Transverse colon (tissue), 3 donors: ENCODE measurements around the gene SLC22A1.
"Not testable (repeated sequence)": the region's sequence is repeated elsewhere in the genome, so short reads cannot be mapped to it uniquely, and the experiment has no call there.

Experiments used
- POLR2A ChIP-seq: fragments of 450-650 bp; IDR thresholded peaks from one replicate; pipeline ENCODE4 v1.6.1; 2016; ENCODE audit warnings: antibody characterized with exemption, mild to moderate bottlenecking, moderate library complexity
- POLR2AphosphoS5 ChIP-seq, 3 donors: sonication (generic); formaldehyde crosslinking; IDR thresholded peaks; one replicate each; pipeline ENCODE4 v1.6.1; 2016; ENCODE audit warnings: antibody characterized with exemption in 3 of 3

DNA sequence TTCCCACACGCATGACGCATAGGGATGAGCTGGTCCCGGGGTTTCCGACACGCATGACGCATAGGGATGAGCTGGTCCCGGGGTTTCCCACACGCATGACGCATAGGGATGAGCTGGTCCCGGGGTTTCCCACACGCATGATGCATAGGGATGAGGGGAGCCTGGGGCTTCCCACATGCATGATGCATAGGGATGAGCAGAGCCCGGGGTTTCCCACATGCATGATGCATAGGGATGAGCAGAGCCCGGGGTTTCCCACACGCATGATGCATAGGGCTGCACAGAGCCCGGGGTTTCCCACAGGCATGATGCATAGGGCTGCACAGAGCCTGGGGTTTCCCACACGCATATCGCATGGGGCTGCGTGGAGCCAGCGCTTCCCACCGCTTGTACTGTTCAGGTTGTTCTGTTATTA is 12.7 kb downstream of the SLC22A1 start:
- not testable (repeated sequence) for TF ChIP-seq POLR2A; POLR2AphosphoS5 (IDR thresholded peaks at IDR 0.05)
